ENCODE data around the gene SSUH2.

The SSUH2 gene

DNA sequence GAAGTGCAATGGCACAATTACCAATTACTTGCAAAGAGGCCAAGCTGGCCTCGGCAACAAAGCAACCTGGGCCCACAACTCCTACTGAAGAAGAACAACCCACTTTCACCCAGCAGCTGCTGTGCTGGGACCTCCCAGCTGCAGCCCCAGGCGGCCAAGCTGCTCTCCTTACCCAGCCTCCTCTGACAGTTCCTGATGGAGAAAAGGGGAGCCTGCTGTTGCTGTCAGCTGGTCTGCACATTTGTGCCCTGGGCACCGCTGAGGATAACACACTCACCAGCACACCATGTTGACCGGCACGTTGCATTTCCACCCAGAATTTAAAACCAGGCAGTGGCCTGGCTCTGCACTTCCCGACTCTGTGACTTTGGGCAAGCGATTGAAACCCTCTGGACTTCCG, 33.6 kb downstream of the SSUH2 start:
- Mint-ChIP-seq H3K4me1 (no peaks in the 10 kb centered on the region), H3K27me3 (no peaks in the 10 kb centered on the region), H3K4me3 (no peak overlapping the region), H3K9me3 (no peaks in the 10 kb centered on the region), H3K36me3 (no peaks in the 10 kb centered on the region), H3K27ac (no peak overlapping the region)

GRCh38 chr3:8608791-8609467, 35.7 kb downstream of the SSUH2 start:
- no peaks in the 10 kb centered on the region for H3K27me3 Mint-ChIP-seq
- H3K4me3 Mint-ChIP-seq, result no peak overlapping the region
- no peaks in the 10 kb centered on the region for H3K36me3 Mint-ChIP-seq
- H3K27ac Mint-ChIP-seq, result no peak overlapping the region
- H3K4me1 Mint-ChIP-seq, result no peaks in the 10 kb centered on the region
- H3K9me3 Mint-ChIP-seq, result no peaks in the 10 kb centered on the region

GRCh38 chr3:8608041-8608790, 36.4 kb downstream of the SSUH2 start:
- Mint-ChIP-seq H3K27ac (no peak overlapping the region), H3K36me3 (no peaks in the 10 kb centered on the region)

GRCh38 chr3:8607234-8608040, 37.2 kb downstream of the SSUH2 start:
- H3K27me3 Mint-ChIP-seq, result no peaks in the 10 kb centered on the region
- no peak overlapping the region for H3K4me3 Mint-ChIP-seq
- no peaks in the 10 kb centered on the region for H3K36me3 Mint-ChIP-seq
- H3K9me3 Mint-ChIP-seq, result no peaks in the 10 kb centered on the region
- H3K27ac Mint-ChIP-seq, result no peak overlapping the region
- H3K4me1 Mint-ChIP-seq, result no peaks in the 10 kb centered on the region

More at GRCh38 chr3:8608041-8608790, 36.4 kb downstream of the SSUH2 start:
- Mint-ChIP-seq H3K4me3 (no peak overlapping the region), H3K9me3 (no peaks in the 10 kb centered on the region), H3K4me1 (no peaks in the 10 kb centered on the region), H3K27me3 (no peaks in the 10 kb centered on the region)

GRCh38 chr3:8606701-8607231, 37.8 kb downstream of the SSUH2 start:
- H3K36me3 Mint-ChIP-seq, result no peaks in the 10 kb centered on the region
- H3K27me3 Mint-ChIP-seq, result no peaks in the 10 kb centered on the region
- H3K27ac Mint-ChIP-seq, result no peak overlapping the region
- no peak overlapping the region for H3K4me3 Mint-ChIP-seq
- H3K9me3 Mint-ChIP-seq, result no peaks in the 10 kb centered on the region
- H3K4me1 Mint-ChIP-seq, result no peaks in the 10 kb centered on the region

DNA sequence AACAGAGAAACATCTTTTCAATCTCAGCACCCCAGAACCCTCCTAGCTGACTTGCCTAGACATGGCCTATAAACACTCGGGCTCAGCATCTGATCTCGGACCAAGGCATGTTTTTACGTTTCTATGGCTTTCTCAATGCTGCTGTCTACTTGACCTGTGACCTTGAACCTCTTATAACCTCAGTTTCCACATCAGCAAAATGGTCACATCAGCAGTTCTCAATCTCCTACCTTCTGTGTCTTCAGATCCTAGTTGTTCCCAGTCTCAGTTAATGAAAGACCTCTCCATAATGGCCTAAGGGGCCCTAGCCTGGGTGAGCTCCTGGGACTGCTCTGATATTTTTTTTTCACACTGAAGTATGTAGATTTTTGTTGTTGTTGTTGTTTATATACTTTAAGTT, 39.6 kb downstream of the SSUH2 start:
- Mint-ChIP-seq H3K27me3 (no peaks in the 10 kb centered on the region), H3K4me1 (no peaks in the 10 kb centered on the region), H3K4me3 (no peak overlapping the region), H3K27ac (no peak overlapping the region), H3K9me3 (no peaks in the 10 kb centered on the region), H3K36me3 (no peaks in the 10 kb centered on the region)

- Mint-ChIP-seq H3K4me1 (no peaks in the 10 kb centered on the region), H3K27ac (no peak overlapping the region), H3K4me3 (no peak overlapping the region), H3K27me3 (no peaks in the 10 kb centered on the region), H3K36me3 (no peaks in the 10 kb centered on the region), H3K9me3 (no peaks in the 10 kb centered on the region)
Observed at GRCh38 chr3:8604006-8604405, 40.6 kb downstream of the SSUH2 start.

- Mint-ChIP-seq H3K4me1 (no peaks in the 10 kb centered on the region), H3K27me3 (no peaks in the 10 kb centered on the region), H3K9me3 (no peaks in the 10 kb centered on the region), H3K27ac (no peak overlapping the region), H3K36me3 (no peaks in the 10 kb centered on the region), H3K4me3 (no peak overlapping the region)
Observed at GRCh38 chr3:8603115-8603710, 41.4 kb downstream of the SSUH2 start.

GRCh38 chr3:8600457-8600856, 44.1 kb downstream of the SSUH2 start:
- no peaks in the 10 kb centered on the region for H3K27me3 Mint-ChIP-seq
- no peak overlapping the region for H3K4me3 Mint-ChIP-seq
- H3K27ac Mint-ChIP-seq, result no peak overlapping the region
- no peaks in the 10 kb centered on the region for H3K4me1 Mint-ChIP-seq
- no peaks in the 10 kb centered on the region for H3K36me3 Mint-ChIP-seq
- no peaks in the 10 kb centered on the region for H3K9me3 Mint-ChIP-seq

DNA sequence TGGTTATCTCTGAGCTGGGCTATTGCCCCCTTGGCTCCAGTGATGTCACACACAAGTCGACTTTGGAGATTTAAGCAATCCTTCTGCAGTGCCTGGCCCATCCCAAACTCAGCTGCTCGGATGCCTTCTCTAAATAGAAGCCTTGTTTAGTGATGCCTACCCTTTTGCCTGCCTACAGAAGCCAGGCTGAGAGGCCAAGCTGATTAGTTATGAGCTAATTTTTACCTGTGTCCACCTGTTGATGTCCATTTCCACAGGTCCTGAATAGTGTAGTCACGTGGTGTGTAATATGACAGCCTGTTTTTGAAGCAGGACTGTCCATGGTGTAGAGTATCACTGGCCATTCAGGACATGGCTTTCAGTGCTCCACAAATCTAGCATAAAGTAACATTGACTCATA, 45.5 kb downstream of the SSUH2 start:
- Mint-ChIP-seq H3K9me3 (no peaks in the 10 kb centered on the region), H3K4me3 (no peak overlapping the region), H3K27me3 (no peaks in the 10 kb centered on the region), H3K4me1 (no peaks in the 10 kb centered on the region), H3K36me3 (no peaks in the 10 kb centered on the region), H3K27ac (no peak overlapping the region)

GRCh38 chr3:8597219-8597853, 47.3 kb downstream of the SSUH2 start:
- H3K27me3 Mint-ChIP-seq, result no peaks in the 10 kb centered on the region
- H3K4me3 Mint-ChIP-seq, result no peak overlapping the region
- H3K27ac Mint-ChIP-seq, result no peak overlapping the region
- H3K36me3 Mint-ChIP-seq, result no peaks in the 10 kb centered on the region
- H3K4me1 Mint-ChIP-seq, result no peaks in the 10 kb centered on the region
- H3K9me3 Mint-ChIP-seq, result no peaks in the 10 kb centered on the region

DNA sequence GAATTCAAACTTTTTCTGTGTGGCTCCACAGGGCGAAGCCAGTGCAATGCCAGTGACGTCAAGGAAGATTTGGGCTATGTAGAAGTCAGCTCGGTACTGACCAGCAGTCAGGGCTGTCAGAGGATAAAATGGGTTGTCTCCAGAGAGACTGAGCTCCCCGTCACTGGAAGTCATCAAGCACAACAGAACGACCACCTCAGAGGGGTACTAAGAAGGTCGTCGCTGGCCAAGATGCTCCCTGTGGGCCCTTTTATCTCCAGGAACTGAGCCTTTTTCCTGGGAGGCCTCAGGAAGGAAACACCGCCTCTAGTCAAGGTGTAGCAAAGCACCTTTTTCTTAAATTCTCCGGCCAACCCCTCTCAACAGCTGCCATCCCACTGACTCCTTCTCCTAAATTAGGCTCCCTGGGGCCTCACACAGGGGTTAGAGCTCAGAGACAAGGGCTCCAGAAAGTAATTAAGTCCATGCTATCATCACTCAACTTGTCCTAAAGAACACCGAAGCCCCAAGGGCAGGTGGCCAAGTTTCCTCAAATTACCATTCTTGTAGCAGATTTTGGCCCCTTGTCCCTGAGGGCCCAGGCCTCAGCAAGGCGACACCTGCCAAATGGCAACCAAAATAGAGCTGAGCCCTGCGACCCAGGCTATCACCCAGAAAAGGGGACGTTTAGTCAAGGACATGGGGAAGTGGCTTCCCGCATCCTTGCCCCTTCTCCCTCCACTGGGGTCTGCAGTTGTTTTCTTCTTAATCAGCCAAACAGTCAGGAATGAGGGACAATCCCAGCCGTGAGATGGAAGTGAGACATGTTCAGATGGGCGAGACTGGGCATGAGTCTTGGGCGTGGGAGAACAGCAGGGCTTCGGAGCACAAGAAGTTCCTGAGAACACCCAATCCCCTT, 48.0 kb downstream of the SSUH2 start:
- Mint-ChIP-seq H3K27ac (no peak overlapping the region), H3K4me3 (no peak overlapping the region), H3K9me3 (no peaks in the 10 kb centered on the region), H3K27me3 (no peaks in the 10 kb centered on the region), H3K4me1 (no peaks in the 10 kb centered on the region), H3K36me3 (no peaks in the 10 kb centered on the region)

- no peak overlapping the region for H3K27ac Mint-ChIP-seq
- H3K4me3 Mint-ChIP-seq, result no peak overlapping the region
- no peaks in the 10 kb centered on the region for H3K27me3 Mint-ChIP-seq
- no peaks in the 10 kb centered on the region for H3K9me3 Mint-ChIP-seq
- H3K4me1 Mint-ChIP-seq, result no peaks in the 10 kb centered on the region
- H3K36me3 Mint-ChIP-seq, result no peaks in the 10 kb centered on the region
Observed at GRCh38 chr3:8595695-8596115, 48.9 kb downstream of the SSUH2 start.

GRCh38 chr3:8595252-8595651, 49.3 kb downstream of the SSUH2 start:
- H3K36me3 Mint-ChIP-seq, result no peaks in the 10 kb centered on the region
- H3K4me1 Mint-ChIP-seq, result no peaks in the 10 kb centered on the region
- no peaks in the 10 kb centered on the region for H3K9me3 Mint-ChIP-seq
- no peak overlapping the region for H3K4me3 Mint-ChIP-seq
- no peaks in the 10 kb centered on the region for H3K27me3 Mint-ChIP-seq
- no peak overlapping the region for H3K27ac Mint-ChIP-seq

Data from activated naive CD4-positive, alpha-beta T cell treated with anti-CD3 and anti-CD28 coated beads, Interleukin-2, amount 50 U/mL, for 24 hours (primary cell).